Sigmoid colon (tissue), 7 donors: ENCODE results near the gene AGTPBP1. TPM values are rescaled to one million over a fixed set of nuclear protein-coding genes. Genes with fewer than 3 reads are reported as not detected.

ENCODE experiments used
- DNase-seq: peaks from one replicate; pipeline ENCODE4 v3.0.0-alpha.2; 2019
- H3K27ac ChIP-seq, 4 donors: fragments of 200-600 bp; sonication (generic); one replicate each; pipeline ENCODE4 v1.5.1; 2016 to 2019; ENCODE audit warnings: mild to moderate bottlenecking in 1 of 4
- H3K27me3 ChIP-seq, 3 donors: fragments of 200-600 bp; sonication (generic); one replicate each; pipeline ENCODE4 v1.5.1; 2019; ENCODE audit warnings: mild to moderate bottlenecking in 1 of 3
- H3K36me3 ChIP-seq, 4 donors: fragments of 200-600 bp; sonication (generic); one replicate each; pipeline ENCODE4 v1.5.1; 2016 to 2019
- H3K4me1 ChIP-seq, 4 donors: fragments of 200-600 bp; sonication (generic); one replicate each; pipeline ENCODE4 v1.5.1; 2017 to 2019
- H3K4me3 ChIP-seq, 4 donors: fragments of 200-600 bp; sonication (generic); one replicate each; pipeline ENCODE4 v1.5.1; 2017 to 2019; ENCODE audit warnings: mild to moderate bottlenecking in 2 of 4, moderate library complexity in 1 of 4
- H3K9me3 ChIP-seq, 4 donors: fragments of 200-600 bp in 3 of 4; sonication (generic) in 3 of 4; one replicate each; pipeline versions ENCODE4 v1.5.1 to v1.6.1; 2013 to 2019
- CTCF ChIP-seq, 4 experiments: fragments of 450-650 bp in 3 of 4; fragments of 200-600 bp in 1 of 4; IDR thresholded peaks; one replicate each; pipeline ENCODE4 v1.5.1; 2016 to 2019; ENCODE audit warnings: antibody characterized with exemption in 4 of 4, mild to moderate bottlenecking in 3 of 4, moderate library complexity in 2 of 4
- EP300 ChIP-seq, 4 donors: sonication (generic); formaldehyde crosslinking; IDR thresholded peaks; one replicate each; pipeline ENCODE4 v1.6.1; 2017; ENCODE audit warnings: antibody characterized with exemption in 4 of 4
- POLR2A ChIP-seq, 2 donors: fragments of 450-650 bp; IDR thresholded peaks; one replicate each; pipeline ENCODE4 v1.6.1; 2016; ENCODE audit warnings: antibody characterized with exemption in 2 of 2, mild to moderate bottlenecking in 2 of 2, moderate library complexity in 2 of 2
- POLR2AphosphoS5 ChIP-seq, 4 donors: sonication (generic); formaldehyde crosslinking; IDR thresholded peaks; one replicate each; pipeline ENCODE4 v1.6.1; 2017; ENCODE audit warnings: antibody characterized with exemption in 4 of 4
- WGBS, 2 donors: extraction: QIAGEN DNeasy Blood & Tissue Kit; methylation state at CpG; one replicate each; pipeline ENCODE4 v1.1.7; 2013; 5-methylcytosine and 5-hydroxymethylcytosine counted together
- intact Hi-C: fragments of 100-400 bp; cut with DNase I; formaldehyde crosslinking; loops from one replicate; pipeline ENCODE4 v1.15.1; 2023
- polyA plus RNA-seq, 3 donors: library from polyadenylated mRNA; stranded (reverse); fragments of 200-250 nt; gene quantifications; one replicate each; pipeline ENCODE4 v1.2.3, GENCODE V29; 2013
- total RNA-seq, 4 donors: library from RNA; depleted of rRNA; stranded (reverse); fragments of >200 nt; gene quantifications; one replicate each; pipeline ENCODE4 v1.1.0, GENCODE V29; 2016
- donor health status: healthy with polysubstance abuse.
- donor health status: Bipolar disorder and iron deficiency.
- donor health status: healthy.

AGTPBP1 gene
- total and polyA plus RNA-seq, 7 donors = 3.6 to 24.7 (median 17.1) TPM

GRCh38 chr9:85528607-85529006 lies 213.1 kb downstream of the AGTPBP1 start:
- intact Hi-C loops = no loop called here
- Histone ChIP-seq H3K27ac (peak overlapping the region in 2 of 4 donors; percentile 10 to 35), H3K27me3 (peaks cover 0 to 3% (median 0%) of the 10 kb centered on the region in 3 donors), H3K36me3 (no peaks in the 10 kb centered on the region), H3K4me3 (no peak overlapping the region), H3K9me3 (no peaks in the 10 kb centered on the region), H3K4me1 (no peaks in the 10 kb centered on the region)
- 86 to 88% methylated on average over 4 of the region's 4 CpGs for WGBS, 2 donors
- TF ChIP-seq CTCF (IDR thresholded peaks at IDR 0.05) = no peak
- no peak for DNase-seq

- intact Hi-C loops = no loop called here
- WGBS, 2 donors = 87 to 92% methylated on average over 5 of the region's 5 CpGs
- Histone ChIP-seq H3K27me3 (peaks cover 0 to 8% (median 0%) of the 10 kb centered on the region in 3 donors), H3K36me3 (no peaks in the 10 kb centered on the region), H3K4me1 (no peaks in the 10 kb centered on the region), H3K9me3 (no peaks in the 10 kb centered on the region), H3K4me3 (no peak overlapping the region), H3K27ac (peak overlapping the region in 2 of 4 donors; percentile 10 to 35)
- DNase-seq = no peak
- TF ChIP-seq POLR2A (IDR thresholded peaks at IDR 0.05) = no peak
- no peak for TF ChIP-seq POLR2AphosphoS5 (IDR thresholded peaks at IDR 0.05)
- TF ChIP-seq CTCF (IDR thresholded peaks at IDR 0.05) = no peak
Observed at GRCh38 chr9:85528142-85528541, 213.6 kb downstream of the AGTPBP1 start.

GRCh38 chr9:85527331-85528020 lies 214.3 kb downstream of the AGTPBP1 start:
- peak overlapping the region in 2 of 4 donors; percentile 10 to 35 for H3K27ac ChIP-seq
- no peaks in the 10 kb centered on the region for H3K36me3 ChIP-seq
- WGBS, 2 donors = 61 to 69% methylated on average over 4 of the region's 4 CpGs
- H3K27me3 ChIP-seq = peaks cover 0 to 15% (median 0%) of the 10 kb centered on the region in 3 donors
- TF ChIP-seq POLR2AphosphoS5 (IDR thresholded peaks at IDR 0.05) = peak in 1 of 4 donors; percentile 30
- TF ChIP-seq CTCF (IDR thresholded peaks at IDR 0.05) = no peak
- no peak overlapping the region for H3K4me3 ChIP-seq
- no peak for DNase-seq
- no peaks in the 10 kb centered on the region for H3K9me3 ChIP-seq
- H3K4me1 ChIP-seq = peaks cover 0 to 4% (median 2%) of the 10 kb centered on the region in 4 donors
- intact Hi-C loops = no loop called here

- Histone ChIP-seq H3K36me3 (no peaks in the 10 kb centered on the region), H3K4me1 (peaks cover 0 to 8% (median 4%) of the 10 kb centered on the region in 4 donors), H3K9me3 (no peaks in the 10 kb centered on the region), H3K4me3 (no peak overlapping the region), H3K27me3 (peaks cover 0 to 26% (median 0%) of the 10 kb centered on the region in 3 donors), H3K27ac (no peak overlapping the region)
- DNase-seq = no peak
- 23 to 77% methylated on average over 2 of the region's 2 CpGs for WGBS, 2 donors
- TF ChIP-seq CTCF (IDR thresholded peaks at IDR 0.05) (no peak), EP300 (IDR thresholded peaks at IDR 0.05) (no peak), POLR2AphosphoS5 (IDR thresholded peaks at IDR 0.05) (no peak)
- intact Hi-C loops = no loop called here
Observed at GRCh38 chr9:85524531-85524930, 217.2 kb downstream of the AGTPBP1 start.

- Histone ChIP-seq H3K36me3 (no peaks in the 10 kb centered on the region), H3K27ac (no peak overlapping the region), H3K27me3 (peaks cover 0 to 33% (median 0%) of the 10 kb centered on the region in 3 donors), H3K9me3 (no peaks in the 10 kb centered on the region), H3K4me3 (peak overlapping the region in 1 of 4 donors; percentile 37), H3K4me1 (peaks cover 0 to 8% (median 4%) of the 10 kb centered on the region in 4 donors)
- DNase-seq = no peak
- no peak for TF ChIP-seq EP300 (IDR thresholded peaks at IDR 0.05)
- no peak for TF ChIP-seq CTCF (IDR thresholded peaks at IDR 0.05)
- TF ChIP-seq POLR2AphosphoS5 (IDR thresholded peaks at IDR 0.05) = no peak
- no peak for TF ChIP-seq POLR2A (IDR thresholded peaks at IDR 0.05)
- WGBS, 2 donors = 59 to 64% methylated on average over 9 of the region's 9 CpGs
- intact Hi-C loops = no loop called here
Observed at GRCh38 chr9:85523202-85523601, 218.6 kb downstream of the AGTPBP1 start.
